K562 (cell line): ENCODE measurements around the gene KCNK4. TPM values are rescaled to one million over a fixed set of nuclear protein-coding genes. Genes with fewer than 3 reads are reported as not detected.

Experiments used
- ATAC-seq: fragments of 200-7000 bp; cut with Tn5 transposase; 3 replicates; pipeline ENCODE4 v1.9.1; 2020; ENCODE audit warnings: moderate library complexity
- BruUV-seq: library from RNA; stranded (reverse); fragments of 400-500 nt; replicated peaks from 2 replicates; lab custom pipeline; 2021; lab: Mats Ljungman, UMichigan
- CTCF ChIA-PET: fragments of 300-600 bp; formaldehyde crosslinking; extraction: SDS; loops from one replicate; lab custom pipeline; 2021; ENCODE audit warnings: low intra/inter-chr PET ratio; lab: Yijun Ruan, JAX
- POLR2A ChIA-PET: fragments of 300-600, 350-650 bp; sonication (Branson Sonifier 250); formaldehyde crosslinking; extraction: SDS; loops from one replicate; lab custom pipeline; 2021; ENCODE audit warnings: antibody characterized with exemption, inconsistent platforms; lab: Yijun Ruan, JAX
- DNase-seq, 4 experiments: peaks; one replicate each; pipeline versions ENCODE4 v3.0.0 to v3.0.0-alpha.2; 2011 to 2018; ENCODE audit warnings: low spot score in 3 of 4, mixed read lengths in 3 of 4; ENCODE audit errors: extremely low read depth in 1 of 4
- FAIRE-seq: peaks from 2 replicates; lab custom pipeline; 2011; peaks lifted over from hg19 to GRCh38; lab: Jason Lieb, UNC
- H2AFZ ChIP-seq: 2 replicates; pipeline ENCODE4 v1.6.0; 2011; ENCODE audit warnings: low read depth, low read length, control low read depth, inconsistent platforms
- H3K27ac ChIP-seq: fragments of 200-600 bp; 3 replicates; pipeline ENCODE4 v1.8.0; 2011; ENCODE audit warnings: low read depth, mild to moderate bottlenecking, control low read depth, inconsistent platforms, low read length, moderate library complexity, mixed read lengths; ENCODE audit errors: extremely low read depth
- H3K27me3 ChIP-seq, 2 experiments: fragments of 300-600 bp in 1 of 2; 2 replicates in 1 of 2; 3 replicates in 1 of 2; pipeline versions ENCODE4 v1.6.0 to v1.8.0; 2011; ENCODE audit warnings: inconsistent platforms in 2 of 2, low read length in 2 of 2, mild to moderate bottlenecking in 1 of 2, mixed read lengths in 1 of 2, moderate library complexity in 1 of 2; ENCODE audit not compliant: control insufficient read depth in 2 of 2, insufficient read depth in 2 of 2
- H3K36me3 ChIP-seq: fragments of 300-600 bp; 3 replicates; pipeline ENCODE4 v1.8.0; 2011; ENCODE audit warnings: mild to moderate bottlenecking, low read length, inconsistent platforms; ENCODE audit not compliant: control insufficient read depth, insufficient read depth
- H3K4me1 ChIP-seq, 2 experiments: fragments of 200-600 bp in 1 of 2; replicated peaks in 1 of 2; 2 replicates in 1 of 2; 3 replicates in 1 of 2; pipeline versions ENCODE4 v1.5.1 to v1.8.0; 2011; ENCODE audit warnings: inconsistent platforms in 2 of 2, low read length in 2 of 2, mild to moderate bottlenecking in 1 of 2, mixed read lengths in 1 of 2, moderate library complexity in 1 of 2; ENCODE audit not compliant: control insufficient read depth in 2 of 2, insufficient read depth in 2 of 2
- H3K4me2 ChIP-seq: 2 replicates; pipeline ENCODE4 v1.6.1; 2011; ENCODE audit warnings: low read length, control low read depth, inconsistent platforms, mixed read lengths; ENCODE audit not compliant: insufficient read depth
- H3K4me3 ChIP-seq: fragments of 200-600 bp; sonication (generic), shearing (Covaris generic); 2 replicates; pipeline ENCODE4 v1.5.1; 2016; ENCODE audit warnings: control low read depth, inconsistent platforms
- H3K79me2 ChIP-seq: fragments of 200-600 bp; 3 replicates; pipeline ENCODE4 v1.8.0; 2011; ENCODE audit warnings: low read length, inconsistent platforms; ENCODE audit not compliant: control insufficient read depth, insufficient read depth
- H3K9ac ChIP-seq, 2 experiments: 2 replicates each; pipeline versions ENCODE4 v1.6.0 to v1.6.1; 2011; ENCODE audit warnings: low read depth in 2 of 2, low read length in 2 of 2, control low read depth in 1 of 2, inconsistent platforms in 1 of 2, mild to moderate bottlenecking in 1 of 2, mixed read lengths in 1 of 2; ENCODE audit not compliant: insufficient read depth in 1 of 2
- H3K9me1 ChIP-seq: one replicate; pipeline ENCODE4 v1.6.0; 2011; ENCODE audit warnings: inconsistent platforms, mild to moderate bottlenecking, low read length, moderate library complexity; ENCODE audit not compliant: control insufficient read depth, insufficient read depth
- H3K9me3 ChIP-seq: replicated peaks from 2 replicates; pipeline ENCODE4 v1.5.1; 2011; ENCODE audit warnings: low read depth, low read length, inconsistent platforms; ENCODE audit not compliant: control insufficient read depth, insufficient read depth
- H4K20me1 ChIP-seq: replicated peaks from 2 replicates; pipeline ENCODE4 v1.6.1; 2011; ENCODE audit warnings: low read length, inconsistent platforms, mixed read lengths; ENCODE audit not compliant: control insufficient read depth, insufficient read depth
- BHLHE40 ChIP-seq: IDR thresholded peaks from 2 replicates; pipeline ENCODE4 v1.6.1; 2011; ENCODE audit warnings: low read length, improper control_type of control experiment
- MECOM ChIP-seq: fragments of 250-450 bp; sonication (Bioruptor Pico); IDR thresholded peaks from 2 replicates; pipeline ENCODE4 v1.8.0; 2022; ENCODE audit warnings: inconsistent platforms
- MEIS2 ChIP-seq: fragments of 450-650 bp; IDR thresholded peaks from 2 replicates; pipeline ENCODE4 v1.6.1; 2014; ENCODE audit warnings: mild to moderate bottlenecking; ENCODE audit not compliant: partially characterized antibody
- MTA3 ChIP-seq: fragments of 450-650 bp; formaldehyde crosslinking; IDR thresholded peaks from 2 replicates; pipeline ENCODE4 v1.6.1; 2017; ENCODE audit warnings: mild to moderate bottlenecking, borderline replicate concordance
- OTX1 ChIP-seq: fragments of 450-650 bp; formaldehyde crosslinking; IDR thresholded peaks from 2 replicates; pipeline ENCODE4 v1.4.0; 2022; ENCODE audit warnings: mild to moderate bottlenecking
- SNRNP70 ChIP-seq: fragments of 200-400 bp; formaldehyde crosslinking; optimal IDR thresholded peaks from 2 replicates; pipeline ENCODE3; 2017; ENCODE audit warnings: low read depth, low read length
- TAF9B ChIP-seq: fragments of 450-650 bp; IDR thresholded peaks from 2 replicates; pipeline ENCODE4 v1.6.1; 2018; ENCODE audit warnings: mild to moderate bottlenecking; ENCODE audit not compliant: partially characterized antibody
- VEZF1 ChIP-seq: fragments of 200-800 bp; sonication (Bioruptor generic); IDR thresholded peaks from 2 replicates; pipeline ENCODE4 v1.6.1; 2017; ENCODE audit warnings: missing genetic modification characterization, missing compliant biosample characterization
- ZNF41 ChIP-seq: fragments of 250-450 bp; sonication (Bioruptor Pico); conservative IDR thresholded peaks from 2 replicates; pipeline ENCODE4 v1.4.0; 2020; ENCODE audit warnings: mild to moderate bottlenecking
- WGBS: fragments of 100-300 bp; shearing (Covaris generic); methylation state at CpG from one replicate; pipeline ENCODE4 v1.1.6; 2016; ENCODE audit warnings: low coverage, mixed read lengths; ENCODE audit not compliant: insufficient coverage; ENCODE audit errors: missing lambda C conversion rate; 5-methylcytosine and 5-hydroxymethylcytosine counted together
- in situ Hi-C: fragments of 300-500 bp; cut with MboI; formaldehyde crosslinking; loops from 4 replicates; pipeline ENCODE4 v1.15.0; 2018; ENCODE audit warnings: inconsistent platforms, mixed read lengths
- intact Hi-C: fragments of 100-400 bp; cut with micrococcal nuclease; formaldehyde crosslinking; loops from 2 replicates; pipeline ENCODE4 v1.14.2; 2022
- polyA plus RNA-seq, 8 experiments: library from polyadenylated mRNA; depleted of rRNA in 4 of 8; stranded (reverse) in 5 of 8; unstranded in 3 of 8; fragments of >200 nt; fragmentation: Nextera tagmentation in 2 of 8; fragmentation: Illumina TruSeq in 1 of 8; extraction: Ambion mirVana in 2 of 8; extraction: Trizol in 1 of 8; gene quantifications; 2 replicates each; pipeline versions ENCODE4 v1.2.1 to v1.2.3, GENCODE V29; 2011 to 2014; ENCODE audit warnings: inconsistent platforms in 1 of 8, missing spikeins in 1 of 8
- total RNA-seq, 7 experiments: library from RNA; depleted of rRNA in 6 of 7; stranded (reverse); fragments of >200 nt in 6 of 7; fragmentation: Illumina TruSeq in 2 of 7; extraction: Trizol in 2 of 7; gene quantifications; 2 replicates each; pipeline versions ENCODE4 v1.2.1 to v1.2.3, GENCODE V29; 2011 to 2021; ENCODE audit warnings: low replicate concordance in 1 of 7
- TF ChIP-seq, protein P1 (sequence below): fragments of 250-450 bp; sonication (Bioruptor Pico); IDR thresholded peaks from 2 replicates; pipeline ENCODE4 v1.4.0; 2020; ENCODE audit warnings: mild to moderate bottlenecking, moderate library complexity, borderline replicate concordance
- TF ChIP-seq, protein P2 (sequence below), 2 experiments: IDR thresholded peaks in 1 of 2; conservative IDR thresholded peaks in 1 of 2; 2 replicates each; pipeline ENCODE4 v1.6.1; 2016; ENCODE audit warnings: low read depth in 2 of 2, mild to moderate bottlenecking in 1 of 2, missing compliant biosample characterization in 1 of 2, missing genetic modification characterization in 1 of 2, moderate library complexity in 1 of 2
- TF ChIP-seq, protein P3 (sequence below): fragments of 450-650 bp; IDR thresholded peaks from 2 replicates; pipeline ENCODE4 v1.6.1; 2016

KCNK4 gene
- total and polyA plus RNA-seq, 9 of the 15 experiments (the other 6 are each of a cell fraction or from before 2014, with no cell fraction given): not detected

GRCh38 chr11:64263947-64264317 is 27.2 kb upstream of the KCNK4 start (continued):
- TF ChIP-seq SNRNP70: no peak
- no peak for TF ChIP-seq MTA3
- TF ChIP-seq, protein P1, sequence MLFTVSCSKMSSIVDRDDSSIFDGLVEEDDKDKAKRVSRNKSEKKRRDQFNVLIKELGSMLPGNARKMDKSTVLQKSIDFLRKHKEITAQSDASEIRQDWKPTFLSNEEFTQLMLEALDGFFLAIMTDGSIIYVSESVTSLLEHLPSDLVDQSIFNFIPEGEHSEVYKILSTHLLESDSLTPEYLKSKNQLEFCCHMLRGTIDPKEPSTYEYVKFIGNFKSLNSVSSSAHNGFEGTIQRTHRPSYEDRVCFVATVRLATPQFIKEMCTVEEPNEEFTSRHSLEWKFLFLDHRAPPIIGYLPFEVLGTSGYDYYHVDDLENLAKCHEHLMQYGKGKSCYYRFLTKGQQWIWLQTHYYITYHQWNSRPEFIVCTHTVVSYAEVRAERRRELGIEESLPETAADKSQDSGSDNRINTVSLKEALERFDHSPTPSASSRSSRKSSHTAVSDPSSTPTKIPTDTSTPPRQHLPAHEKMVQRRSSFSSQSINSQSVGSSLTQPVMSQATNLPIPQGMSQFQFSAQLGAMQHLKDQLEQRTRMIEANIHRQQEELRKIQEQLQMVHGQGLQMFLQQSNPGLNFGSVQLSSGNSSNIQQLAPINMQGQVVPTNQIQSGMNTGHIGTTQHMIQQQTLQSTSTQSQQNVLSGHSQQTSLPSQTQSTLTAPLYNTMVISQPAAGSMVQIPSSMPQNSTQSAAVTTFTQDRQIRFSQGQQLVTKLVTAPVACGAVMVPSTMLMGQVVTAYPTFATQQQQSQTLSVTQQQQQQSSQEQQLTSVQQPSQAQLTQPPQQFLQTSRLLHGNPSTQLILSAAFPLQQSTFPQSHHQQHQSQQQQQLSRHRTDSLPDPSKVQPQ (CRISPR knock-in tag): no peak
- no peak for TF ChIP-seq TAF9B
- no peak for TF ChIP-seq ZNF41
- TF ChIP-seq MECOM (CRISPR knock-in tag): no peak
- TF ChIP-seq, all 486 proteins: peak for 0

DNA sequence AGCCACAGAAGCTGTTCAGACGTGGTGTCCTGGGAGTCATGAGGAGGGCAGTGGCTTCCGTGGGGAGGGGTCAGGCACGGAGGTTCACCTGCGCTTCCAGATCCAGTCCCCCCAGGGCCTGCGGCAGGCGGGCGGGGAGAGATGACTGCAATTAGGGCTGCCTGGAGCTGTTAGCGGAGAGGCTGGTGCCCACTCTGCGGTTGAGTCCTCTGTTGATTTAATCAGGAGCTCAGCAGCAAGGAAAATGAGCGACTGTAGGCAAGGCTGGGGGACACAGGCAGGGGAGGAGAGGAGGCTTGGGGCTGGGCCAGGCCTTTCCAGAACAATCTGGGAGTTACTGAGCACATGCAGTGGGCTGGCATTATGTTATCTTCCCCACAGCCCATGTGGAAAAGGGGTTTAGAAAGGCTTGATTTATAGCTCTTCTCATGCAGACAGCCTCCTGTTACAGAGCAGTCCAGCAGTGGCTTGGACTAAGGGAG is 26.7 kb upstream of the KCNK4 start:
- no peak overlapping the region for H3K4me2 ChIP-seq
- H3K36me3 ChIP-seq: peaks cover 81% of the 10 kb centered on the region
- DNase-seq (peak in 1 of 4 experiments; percentile 27), ATAC-seq (no peak), FAIRE-seq (no peak)
- CTCF ChIA-PET: no interaction called here
- H3K79me2 ChIP-seq: peaks cover 14% of the 10 kb centered on the region; the same call in 2 of the 3 replicates
- H3K9me3 ChIP-seq: no peaks in the 10 kb centered on the region
- 69% methylated on average over 10 of the region's 10 CpGs for WGBS
- BruUV-seq: no TSS peak
- H2AFZ ChIP-seq: no peak overlapping the region
- H3K9me1 ChIP-seq: peaks cover 3% of the 10 kb centered on the region
- POLR2A ChIA-PET: interaction anchor here (0.6 to 2.4 kb wide), 7 partner anchors 9 to 60 kb away, joined by 3 to 7 read pairs (median 4); partner anchors contain the start of genes PLCB3 and PPP1R14B
- TF ChIP-seq, protein P2, sequence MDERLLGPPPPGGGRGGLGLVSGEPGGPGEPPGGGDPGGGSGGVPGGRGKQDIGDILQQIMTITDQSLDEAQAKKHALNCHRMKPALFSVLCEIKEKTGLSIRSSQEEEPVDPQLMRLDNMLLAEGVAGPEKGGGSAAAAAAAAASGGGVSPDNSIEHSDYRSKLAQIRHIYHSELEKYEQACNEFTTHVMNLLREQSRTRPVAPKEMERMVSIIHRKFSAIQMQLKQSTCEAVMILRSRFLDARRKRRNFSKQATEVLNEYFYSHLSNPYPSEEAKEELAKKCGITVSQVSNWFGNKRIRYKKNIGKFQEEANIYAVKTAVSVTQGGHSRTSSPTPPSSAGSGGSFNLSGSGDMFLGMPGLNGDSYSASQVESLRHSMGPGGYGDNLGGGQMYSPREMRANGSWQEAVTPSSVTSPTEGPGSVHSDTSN (CRISPR knock-in tag; IDR thresholded peaks at IDR 0.05; ENCODE audit: low read depth): no peak
- TF ChIP-seq, protein P2 (tag; conservative IDR thresholded peaks at IDR 0.05; ENCODE audit: low read depth): peak; percentile 89
- TF ChIP-seq OTX1: no peak
- peak; percentile 83 for TF ChIP-seq MEIS2
- TF ChIP-seq VEZF1 (CRISPR knock-in tag): 0 out of 2 replicates have a peak, but pooled peaks have one; percentile 30
- TF ChIP-seq BHLHE40: peak; percentile 51; the same call in 1 of the 2 replicates
- TF ChIP-seq, protein P3, sequence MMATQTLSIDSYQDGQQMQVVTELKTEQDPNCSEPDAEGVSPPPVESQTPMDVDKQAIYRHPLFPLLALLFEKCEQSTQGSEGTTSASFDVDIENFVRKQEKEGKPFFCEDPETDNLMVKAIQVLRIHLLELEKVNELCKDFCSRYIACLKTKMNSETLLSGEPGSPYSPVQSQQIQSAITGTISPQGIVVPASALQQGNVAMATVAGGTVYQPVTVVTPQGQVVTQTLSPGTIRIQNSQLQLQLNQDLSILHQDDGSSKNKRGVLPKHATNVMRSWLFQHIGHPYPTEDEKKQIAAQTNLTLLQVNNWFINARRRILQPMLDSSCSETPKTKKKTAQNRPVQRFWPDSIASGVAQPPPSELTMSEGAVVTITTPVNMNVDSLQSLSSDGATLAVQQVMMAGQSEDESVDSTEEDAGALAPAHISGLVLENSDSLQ: peak; percentile 72
- no peak overlapping the region for H3K4me3 ChIP-seq
- intact Hi-C loops: no loop called here
- in situ Hi-C loops: no loop called here
- H4K20me1 ChIP-seq: 0 out of 2 replicates have a peak, but pooled peaks cover 4% of the 10 kb centered on the region
- H3K9ac ChIP-seq: peak overlapping the region in 1 of 2 experiments; percentile 18; a peak in 2 of 4 replicates
- peaks cover 15 to 52% of the 10 kb centered on the region in 2 experiments for H3K4me1 ChIP-seq
- no peaks in the 10 kb centered on the region for H3K27me3 ChIP-seq
- H3K27ac ChIP-seq: no peak overlapping the region
